SK-N-SH treated with all-trans-retinoic acid at 6 μM for 48 hours (cell line): Measurements from ENCODE around the gene GPRC5B.

Experiments
- ATAC-seq: fragments of 200-7000 bp; cut with Tn5 transposase; 3 replicates; pipeline ENCODE4 v1.9.1; 2020; ENCODE audit warnings: mild to moderate bottlenecking, moderate library complexity
- ARNTL ChIP-seq: fragments of 450-650 bp; formaldehyde crosslinking; IDR thresholded peaks from 2 replicates; pipeline ENCODE4 v1.5.0; 2020; ENCODE audit warnings: low read depth, mild to moderate bottlenecking, moderate library complexity, borderline replicate concordance
- BACH2 ChIP-seq: fragments of 250-450 bp; sonication (Bioruptor Pico); IDR thresholded peaks from 2 replicates; pipeline ENCODE4 v1.9.0; 2021; ENCODE audit warnings: mild to moderate bottlenecking, borderline replicate concordance
- CSDC2 ChIP-seq: fragments of 250-450 bp; sonication (Bioruptor Pico); IDR thresholded peaks from 2 replicates; pipeline ENCODE4 v1.5.0; 2020; ENCODE audit warnings: mild to moderate bottlenecking, moderate library complexity
- ESRRG ChIP-seq: fragments of 250-450 bp; sonication (Bioruptor Pico); IDR thresholded peaks from 2 replicates; pipeline ENCODE4 v1.6.1; 2021; ENCODE audit warnings: mild to moderate bottlenecking
- GLIS3 ChIP-seq: fragments of 250-450 bp; sonication (Bioruptor Pico); IDR thresholded peaks from 2 replicates; pipeline ENCODE4 v1.5.0; 2020; ENCODE audit warnings: mild to moderate bottlenecking, moderate library complexity
- ISL1 ChIP-seq: fragments of 250-450 bp; sonication (Bioruptor Pico); IDR thresholded peaks from 2 replicates; pipeline ENCODE4 v2.1.2; 2022; ENCODE audit warnings: mild to moderate bottlenecking, moderate library complexity
- OSR1 ChIP-seq: fragments of 250-450 bp; sonication (Bioruptor Pico); IDR thresholded peaks from 2 replicates; pipeline ENCODE4 v1.8.0; 2022; ENCODE audit warnings: moderate library complexity, mild to moderate bottlenecking, inconsistent platforms
- PATZ1 ChIP-seq: fragments of 250-450 bp; sonication (Bioruptor Pico); IDR thresholded peaks from 2 replicates; pipeline ENCODE4 v1.8.0; 2020; ENCODE audit warnings: mild to moderate bottlenecking, moderate library complexity, borderline replicate concordance
- POU6F1 ChIP-seq: fragments of 250-450 bp; sonication (Bioruptor Pico); IDR thresholded peaks from 2 replicates; pipeline ENCODE4 v1.8.0; 2021; ENCODE audit warnings: low read depth, mild to moderate bottlenecking, moderate library complexity, borderline replicate concordance
- PPARA ChIP-seq: fragments of 250-450 bp; sonication (Bioruptor Pico); IDR thresholded peaks from 2 replicates; pipeline ENCODE4 v1.5.0; 2020; ENCODE audit warnings: mild to moderate bottlenecking, borderline replicate concordance
- RARB ChIP-seq: fragments of 250-450 bp; sonication (Bioruptor Pico); IDR thresholded peaks from 2 replicates; pipeline ENCODE4 v1.8.0; 2021; ENCODE audit warnings: mild to moderate bottlenecking, moderate library complexity
- SNAI2 ChIP-seq: fragments of 250-450 bp; sonication (Bioruptor Pico); IDR thresholded peaks from 2 replicates; pipeline ENCODE4 v1.5.0; 2020; ENCODE audit warnings: mild to moderate bottlenecking, moderate library complexity
- TCF4 ChIP-seq: fragments of 250-450 bp; sonication (Bioruptor Pico); IDR thresholded peaks from 2 replicates; pipeline ENCODE4 v1.8.0; 2021; ENCODE audit warnings: mild to moderate bottlenecking, moderate library complexity, borderline replicate concordance
- TOX ChIP-seq: fragments of 250-450 bp; sonication (Bioruptor Pico); IDR thresholded peaks from 2 replicates; pipeline ENCODE4 v1.8.0; 2021; ENCODE audit warnings: mild to moderate bottlenecking, moderate library complexity, borderline replicate concordance
- ZC3H10 ChIP-seq: fragments of 250-450 bp; sonication (Bioruptor Pico); IDR thresholded peaks from 2 replicates; pipeline ENCODE4 v1.5.1; 2021; ENCODE audit warnings: mild to moderate bottlenecking, moderate library complexity
- ZFP30 ChIP-seq: fragments of 450-650 bp; formaldehyde crosslinking; IDR thresholded peaks from 2 replicates; pipeline ENCODE4 v1.5.0; 2022; ENCODE audit warnings: mild to moderate bottlenecking, moderate library complexity
- ZNF565 ChIP-seq: fragments of 450-650 bp; formaldehyde crosslinking; conservative IDR thresholded peaks from 2 replicates; pipeline ENCODE4 v1.5.0; 2020; ENCODE audit warnings: low read depth, mild to moderate bottlenecking, moderate library complexity
- ZNF70 ChIP-seq: fragments of 450-650 bp; formaldehyde crosslinking; IDR thresholded peaks from 2 replicates; pipeline ENCODE4 v1.5.0; 2020; ENCODE audit warnings: mild to moderate bottlenecking, moderate library complexity
- ZNF8 ChIP-seq: fragments of 450-650 bp; formaldehyde crosslinking; IDR thresholded peaks from 2 replicates; pipeline ENCODE4 v1.5.0; 2020; ENCODE audit warnings: mild to moderate bottlenecking, moderate library complexity
- TF ChIP-seq, protein P1 (sequence below): fragments of 250-450 bp; sonication (Bioruptor Pico); IDR thresholded peaks from 2 replicates; pipeline ENCODE4 v1.5.1; 2020; ENCODE audit warnings: low read depth, mild to moderate bottlenecking, moderate library complexity
- TF ChIP-seq, protein P2 (sequence below): fragments of 250-450 bp; sonication (Bioruptor Pico); IDR thresholded peaks from 2 replicates; pipeline ENCODE4 v1.5.0; 2020; ENCODE audit warnings: mild to moderate bottlenecking, moderate library complexity

Gene GPRC5B

GRCh38 chr16:19809121-19809635 is 75.5 kb downstream of the GPRC5B start:
- no peak for ATAC-seq
- TF ChIP-seq, protein P1, sequence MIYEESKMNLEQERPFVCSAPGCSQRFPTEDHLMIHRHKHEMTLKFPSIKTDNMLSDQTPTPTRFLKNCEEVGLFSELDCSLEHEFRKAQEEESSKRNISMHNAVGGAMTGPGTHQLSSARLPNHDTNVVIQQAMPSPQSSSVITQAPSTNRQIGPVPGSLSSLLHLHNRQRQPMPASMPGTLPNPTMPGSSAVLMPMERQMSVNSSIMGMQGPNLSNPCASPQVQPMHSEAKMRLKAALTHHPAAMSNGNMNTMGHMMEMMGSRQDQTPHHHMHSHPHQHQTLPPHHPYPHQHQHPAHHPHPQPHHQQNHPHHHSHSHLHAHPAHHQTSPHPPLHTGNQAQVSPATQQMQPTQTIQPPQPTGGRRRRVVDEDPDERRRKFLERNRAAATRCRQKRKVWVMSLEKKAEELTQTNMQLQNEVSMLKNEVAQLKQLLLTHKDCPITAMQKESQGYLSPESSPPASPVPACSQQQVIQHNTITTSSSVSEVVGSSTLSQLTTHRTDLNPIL (CRISPR knock-in tag) = no peak
- TF ChIP-seq POU6F1 (CRISPR knock-in tag) = no peak
- TF ChIP-seq ESRRG (CRISPR knock-in tag) = no peak
- TF ChIP-seq ZC3H10 (CRISPR knock-in tag) = no peak
- no peak for TF ChIP-seq TOX (CRISPR knock-in tag)
- no peak for TF ChIP-seq ISL1 (CRISPR knock-in tag)
- no peak for TF ChIP-seq BACH2 (CRISPR knock-in tag)
- TF ChIP-seq SNAI2 (CRISPR knock-in tag) = no peak
- TF ChIP-seq CSDC2 (CRISPR knock-in tag) = no peak
- TF ChIP-seq ARNTL (CRISPR knock-in tag) = no peak
- TF ChIP-seq ZNF8 (CRISPR knock-in tag) = no peak
- TF ChIP-seq ZFP30 = no peak
- TF ChIP-seq, all 23 proteins: peak for 0

DNA sequence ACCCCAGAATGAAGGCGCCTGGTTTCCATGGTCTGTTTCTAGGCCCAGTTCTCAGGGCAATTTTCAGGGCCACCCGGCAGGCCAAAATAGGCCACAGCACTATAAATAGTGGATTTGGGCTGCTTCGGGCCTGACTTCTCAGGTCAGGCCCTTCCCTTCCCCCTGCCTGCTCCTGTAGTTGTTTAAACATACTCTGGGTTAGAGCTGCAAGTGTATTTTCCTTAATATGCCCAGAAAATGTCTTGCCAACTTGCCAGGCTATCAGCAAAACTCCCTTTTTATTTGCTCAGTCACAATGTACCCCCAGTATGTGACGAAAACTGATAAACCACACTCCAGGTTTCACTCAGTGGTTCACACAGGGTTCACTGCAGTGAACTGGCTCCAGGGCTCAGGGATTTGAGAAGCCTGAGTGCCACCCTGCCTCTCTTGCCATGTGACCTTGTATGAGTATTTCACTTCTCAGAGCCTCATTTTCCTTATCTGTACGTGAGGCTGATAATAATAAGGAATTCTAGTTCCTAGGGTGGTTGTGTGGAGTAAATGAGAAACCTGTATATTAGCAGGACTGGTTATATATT is 76.5 kb downstream of the GPRC5B start:
- no peak for ATAC-seq
- no peak for TF ChIP-seq ZNF70 (CRISPR knock-in tag)
- TF ChIP-seq, protein P2, sequence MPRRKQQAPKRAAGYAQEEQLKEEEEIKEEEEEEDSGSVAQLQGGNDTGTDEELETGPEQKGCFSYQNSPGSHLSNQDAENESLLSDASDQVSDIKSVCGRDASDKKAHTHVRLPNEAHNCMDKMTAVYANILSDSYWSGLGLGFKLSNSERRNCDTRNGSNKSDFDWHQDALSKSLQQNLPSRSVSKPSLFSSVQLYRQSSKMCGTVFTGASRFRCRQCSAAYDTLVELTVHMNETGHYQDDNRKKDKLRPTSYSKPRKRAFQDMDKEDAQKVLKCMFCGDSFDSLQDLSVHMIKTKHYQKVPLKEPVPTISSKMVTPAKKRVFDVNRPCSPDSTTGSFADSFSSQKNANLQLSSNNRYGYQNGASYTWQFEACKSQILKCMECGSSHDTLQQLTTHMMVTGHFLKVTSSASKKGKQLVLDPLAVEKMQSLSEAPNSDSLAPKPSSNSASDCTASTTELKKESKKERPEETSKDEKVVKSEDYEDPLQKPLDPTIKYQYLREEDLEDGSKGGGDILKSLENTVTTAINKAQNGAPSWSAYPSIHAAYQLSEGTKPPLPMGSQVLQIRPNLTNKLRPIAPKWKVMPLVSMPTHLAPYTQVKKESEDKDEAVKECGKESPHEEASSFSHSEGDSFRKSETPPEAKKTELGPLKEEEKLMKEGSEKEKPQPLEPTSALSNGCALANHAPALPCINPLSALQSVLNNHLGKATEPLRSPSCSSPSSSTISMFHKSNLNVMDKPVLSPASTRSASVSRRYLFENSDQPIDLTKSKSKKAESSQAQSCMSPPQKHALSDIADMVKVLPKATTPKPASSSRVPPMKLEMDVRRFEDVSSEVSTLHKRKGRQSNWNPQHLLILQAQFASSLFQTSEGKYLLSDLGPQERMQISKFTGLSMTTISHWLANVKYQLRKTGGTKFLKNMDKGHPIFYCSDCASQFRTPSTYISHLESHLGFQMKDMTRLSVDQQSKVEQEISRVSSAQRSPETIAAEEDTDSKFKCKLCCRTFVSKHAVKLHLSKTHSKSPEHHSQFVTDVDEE = no peak
- TF ChIP-seq PPARA (CRISPR knock-in tag) = no peak
- no peak for TF ChIP-seq ZC3H10 (CRISPR knock-in tag)
- no peak for TF ChIP-seq POU6F1 (CRISPR knock-in tag)
- TF ChIP-seq BACH2 (CRISPR knock-in tag) = no peak
- no peak for TF ChIP-seq ZNF8 (CRISPR knock-in tag)
- TF ChIP-seq ISL1 (CRISPR knock-in tag) = no peak
- no peak for TF ChIP-seq RARB
- TF ChIP-seq ZNF565 = no peak
- no peak for TF ChIP-seq OSR1
- no peak for TF ChIP-seq PATZ1 (CRISPR knock-in tag)
- TF ChIP-seq, protein P1 (CRISPR knock-in tag) = no peak
- no peak for TF ChIP-seq TCF4 (CRISPR knock-in tag)
- no peak for TF ChIP-seq ESRRG (CRISPR knock-in tag)
- TF ChIP-seq GLIS3 (CRISPR knock-in tag) = no peak
- TF ChIP-seq CSDC2 (CRISPR knock-in tag) = no peak
- TF ChIP-seq TOX (CRISPR knock-in tag) = no peak
- TF ChIP-seq, all 23 proteins: peak for 0
